Stimulated activated CD8-positive, alpha-beta memory T cell treated with anti-CD3 and anti-CD28 coated beads, Interleukin-4, amount 100 ng/mL, for 4 hours (primary cell): Measurements from ENCODE around the gene IL1R1.

ENCODE experiments used
- DNase-seq, 2 donors: peaks; one replicate each; pipeline ENCODE4 v3.0.0-alpha.2; 2020; ENCODE audit warnings: low read depth in 2 of 2, low spot score in 1 of 2

IL1R1 gene

GRCh38 chr2:102197389-102198137 lies 55.0 kb downstream of the IL1R1 start:
- no peak for DNase-seq

GRCh38 chr2:102200539-102200938 lies 58.0 kb downstream of the IL1R1 start:
- DNase-seq: no peak

- no peak for DNase-seq
These were observed 62.1 kb downstream of the IL1R1 start for GRCh38 chr2:102204638-102205037.

- DNase-seq: no peak
These were observed 64.3 kb downstream of the IL1R1 start for GRCh38 chr2:102206666-102207341.

- DNase-seq: no peak
These were observed 66.2 kb downstream of the IL1R1 start for GRCh38 chr2:102208774-102209173.

GRCh38 chr2:102209474-102209873 lies 66.9 kb downstream of the IL1R1 start:
- DNase-seq: no peak

GRCh38 chr2:102217032-102217431 lies 74.5 kb downstream of the IL1R1 start:
- no peak for DNase-seq

- no peak for DNase-seq
These were observed 82.5 kb downstream of the IL1R1 start for GRCh38 chr2:102224824-102225739.

- no peak for DNase-seq
These were observed 83.6 kb downstream of the IL1R1 start for GRCh38 chr2:102226171-102226570.

- DNase-seq: no peak
These were observed 84.3 kb downstream of the IL1R1 start for GRCh38 chr2:102226612-102227391.

GRCh38 chr2:102229141-102229769 lies 86.7 kb downstream of the IL1R1 start:
- DNase-seq: no peak
